ENCODE data around the gene TMEM170A.
"Not testable (repeated sequence)": the region's sequence is repeated elsewhere in the genome, so short reads cannot be mapped to it uniquely, and the experiment has no call there.

TMEM170A gene, protein sequence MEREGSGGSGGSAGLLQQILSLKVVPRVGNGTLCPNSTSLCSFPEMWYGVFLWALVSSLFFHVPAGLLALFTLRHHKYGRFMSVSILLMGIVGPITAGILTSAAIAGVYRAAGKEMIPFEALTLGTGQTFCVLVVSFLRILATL

DNA sequence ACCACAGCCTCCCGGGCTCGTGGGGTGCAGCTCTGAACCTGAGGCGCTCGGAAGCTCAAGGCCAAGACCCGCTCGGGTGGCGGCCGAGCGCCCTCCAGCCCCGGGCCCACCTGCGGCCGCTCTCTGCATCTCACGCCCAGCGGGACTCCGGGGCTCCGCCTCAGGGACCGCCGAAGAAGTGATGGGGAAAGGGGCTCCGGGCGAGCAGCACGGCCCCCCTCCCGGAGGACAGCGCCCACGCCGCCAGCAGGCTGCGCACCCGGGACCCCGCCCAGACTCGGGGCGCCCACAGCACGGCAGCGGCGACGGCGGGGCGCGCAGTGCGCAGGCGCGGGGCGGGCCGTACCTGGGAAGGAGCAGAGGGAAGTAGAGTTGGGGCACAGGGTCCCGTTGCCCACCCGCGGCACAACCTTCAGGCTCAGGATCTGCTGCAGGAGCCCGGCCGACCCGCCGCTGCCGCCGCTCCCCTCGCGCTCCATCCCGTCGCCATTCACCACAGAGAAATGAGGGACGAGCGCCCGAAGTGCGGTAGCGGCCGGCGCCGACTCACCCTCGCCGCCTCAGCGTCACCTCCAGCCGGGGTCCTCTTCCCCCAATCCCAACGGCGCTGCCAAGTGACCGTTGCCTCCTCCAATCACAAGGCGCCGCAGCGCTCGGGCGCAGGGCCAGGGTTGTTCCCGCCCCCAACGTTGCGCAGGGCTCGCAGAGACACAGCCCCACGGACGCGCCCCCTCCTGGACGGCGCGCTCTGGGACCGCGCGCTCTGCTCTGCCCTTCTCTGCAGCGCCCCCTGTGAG is at the start of gene TMEM170A:
TMEM170A (minus strand) TSS at position 568 of the 797 bp plus-strand sequence; CDS start at position 479, 89 bp downstream.
- peak; percentile 96 for DNase-seq (ENCODE audit: low read depth)

DNA sequence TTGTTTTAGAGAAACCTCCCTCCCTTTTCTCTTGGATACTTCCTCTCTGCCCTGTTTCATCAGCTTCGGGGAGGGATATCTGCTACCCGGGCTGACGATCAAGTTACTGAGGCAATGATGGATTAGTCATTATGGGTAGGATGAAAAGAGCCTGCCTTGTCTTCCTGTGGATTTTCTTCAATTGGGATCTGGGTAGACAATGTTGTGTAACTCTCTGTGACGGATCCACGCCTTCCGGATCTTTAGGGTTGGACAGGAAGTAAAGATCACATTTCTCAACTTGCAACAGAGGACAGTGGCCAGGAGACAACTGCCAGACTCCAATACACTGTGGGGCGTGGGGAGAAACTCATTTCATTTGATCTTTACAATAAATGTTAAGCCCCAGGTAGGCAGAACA is 42.1 kb upstream of the TMEM170A start:
- DNase-seq (ENCODE audit: low read depth), result no peak

DNA sequence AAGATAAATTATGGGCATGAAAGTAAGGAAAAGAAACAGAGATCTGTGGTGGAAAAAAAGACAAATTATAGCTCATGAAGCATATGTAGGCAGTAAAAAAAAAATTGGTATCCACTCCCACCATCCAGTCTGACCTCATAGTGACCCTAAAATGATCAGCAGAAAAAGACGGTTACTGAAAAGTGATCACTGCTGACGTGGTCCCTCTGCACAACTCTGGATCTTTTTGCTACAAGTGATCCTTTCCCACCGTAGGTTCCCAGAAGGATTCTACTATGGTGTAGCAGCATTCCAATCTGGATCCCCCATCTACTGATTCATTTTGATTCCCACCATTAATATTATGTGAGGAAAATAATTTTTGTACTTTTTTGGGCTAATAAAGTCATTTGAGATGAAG is 41.6 kb upstream of the TMEM170A start:
- no peak for DNase-seq (ENCODE audit: low read depth)

DNA sequence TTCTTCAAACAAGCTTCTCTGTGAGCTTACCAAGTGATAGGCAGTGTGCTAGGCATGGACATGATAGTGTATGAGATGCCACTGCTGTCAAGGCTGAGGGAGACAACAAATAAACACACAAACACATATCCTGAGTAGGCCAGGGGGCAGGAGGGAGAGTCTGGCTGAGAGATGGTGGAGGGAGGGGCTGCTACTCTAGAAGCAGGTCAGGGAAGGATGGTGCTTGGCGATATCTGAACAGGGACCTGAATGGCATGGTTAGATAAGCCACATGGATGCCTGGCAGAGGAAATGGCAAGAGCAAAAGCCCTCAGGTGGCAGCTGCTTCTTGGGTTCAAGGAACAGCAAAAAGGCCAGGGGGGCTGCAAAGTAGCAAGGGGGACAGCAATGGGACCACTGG is 39.3 kb upstream of the TMEM170A start:
- no peak for DNase-seq (ENCODE audit: low read depth)

DNA sequence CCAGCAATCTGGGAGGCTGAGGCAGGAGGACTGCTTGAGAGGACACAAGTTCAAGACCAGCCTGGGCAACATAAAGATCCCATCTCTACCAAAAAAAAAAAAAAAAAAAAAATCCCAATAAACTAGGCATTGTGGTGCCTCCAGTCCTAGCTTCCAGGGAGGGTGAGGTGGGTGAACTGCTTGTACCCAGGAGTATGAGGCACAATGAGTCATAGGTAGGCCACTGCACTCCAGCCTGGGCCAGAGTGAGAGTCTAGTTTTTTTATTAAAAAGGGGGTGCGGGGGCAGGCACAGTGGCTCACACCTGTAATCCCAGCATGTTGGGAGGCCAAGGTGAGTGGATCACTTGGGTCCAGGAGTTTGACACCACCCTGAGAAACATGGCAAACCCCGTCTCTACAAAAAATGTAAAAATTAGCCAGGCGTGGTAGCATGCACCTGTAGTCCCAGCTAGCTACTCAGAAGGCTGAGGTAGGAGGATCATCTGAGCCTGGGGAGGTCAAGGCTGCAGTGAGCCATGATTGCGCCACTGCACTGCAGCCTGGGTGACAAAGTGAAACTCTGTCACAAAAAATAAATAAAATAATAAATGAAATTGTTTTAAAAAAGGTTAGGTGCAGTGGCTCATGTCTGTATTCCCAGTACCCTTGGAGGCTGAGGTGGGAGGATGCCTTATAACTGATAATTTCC is 38.6 kb upstream of the TMEM170A start:
- no peak for DNase-seq (ENCODE audit: low read depth)

DNA sequence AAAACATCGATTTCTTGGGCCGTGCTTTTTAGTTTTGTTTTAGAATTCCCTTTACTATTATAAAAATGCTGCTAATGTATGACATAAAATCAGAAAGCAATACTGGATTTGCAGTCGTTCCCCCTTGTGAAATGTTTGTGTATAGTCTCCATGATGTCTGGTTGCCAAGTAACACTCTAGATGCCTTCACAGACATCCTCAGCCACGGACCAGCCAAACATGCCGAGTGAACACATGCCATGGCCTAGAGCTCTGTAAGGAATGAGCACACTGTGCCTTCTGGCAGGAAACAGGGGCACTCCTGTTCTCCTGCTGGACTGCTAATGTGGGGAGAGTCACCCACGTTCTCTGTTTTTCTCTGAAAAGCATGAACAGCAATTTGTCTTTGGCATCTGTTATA is 37.3 kb upstream of the TMEM170A start:
- not testable (repeated sequence) for DNase-seq (ENCODE audit: low read depth)

DNA sequence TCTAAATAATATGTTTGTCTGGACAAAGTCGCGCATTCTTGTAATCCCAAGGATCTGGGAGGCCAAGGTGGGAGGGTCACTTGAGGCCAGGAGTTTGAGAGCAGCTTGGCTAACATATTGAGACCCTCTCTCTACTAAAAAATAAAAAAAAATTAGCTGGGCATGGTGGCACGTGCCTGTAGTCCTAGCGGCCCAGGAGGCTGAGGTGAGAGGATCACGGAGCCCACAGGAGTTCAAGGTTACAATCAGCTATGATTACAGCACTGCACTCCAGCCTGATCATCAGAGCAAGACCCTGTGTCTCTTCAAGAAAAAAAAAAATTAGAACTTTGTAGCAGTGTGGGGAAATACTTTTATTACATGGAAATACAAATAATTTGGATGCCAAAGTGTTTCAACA is 36.9 kb upstream of the TMEM170A start:
- no peak for DNase-seq (ENCODE audit: low read depth)

DNA sequence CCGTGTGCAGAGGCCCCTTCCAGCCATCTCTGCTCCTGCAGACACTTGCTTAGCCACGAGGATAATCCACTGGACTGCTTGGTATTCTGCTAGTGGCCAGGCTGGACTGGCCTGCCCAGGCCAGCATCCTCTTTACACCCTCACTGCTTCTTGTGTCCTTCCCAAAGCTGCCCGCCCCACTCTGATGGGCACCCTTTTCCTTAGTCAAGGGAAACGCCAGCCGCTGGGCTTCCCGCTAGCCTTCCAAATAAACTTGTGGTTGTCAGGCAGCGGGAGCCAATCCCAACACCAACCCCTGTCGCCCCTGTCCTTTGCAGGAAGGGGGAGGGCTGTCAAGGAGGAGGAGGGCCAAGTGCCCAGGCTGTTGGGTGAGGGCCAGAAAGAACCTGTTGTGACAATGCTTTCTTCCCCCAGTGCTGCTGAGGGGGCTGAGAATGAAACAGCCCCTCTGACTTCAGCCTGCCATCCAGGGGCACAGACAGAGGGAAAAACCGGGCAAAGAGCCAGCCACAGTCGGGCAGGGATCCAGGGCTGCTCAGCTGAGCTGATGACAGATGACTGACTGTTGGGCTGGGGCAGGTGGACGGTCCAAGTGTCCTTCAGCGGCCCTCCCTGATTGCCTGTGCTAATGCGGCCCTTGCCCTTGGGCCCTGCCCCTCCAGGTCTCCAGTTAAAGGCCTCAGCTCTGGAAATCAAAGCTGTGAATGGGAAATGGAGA is 34.3 kb upstream of the TMEM170A start:
- not testable (repeated sequence) for DNase-seq (ENCODE audit: low read depth)

DNA sequence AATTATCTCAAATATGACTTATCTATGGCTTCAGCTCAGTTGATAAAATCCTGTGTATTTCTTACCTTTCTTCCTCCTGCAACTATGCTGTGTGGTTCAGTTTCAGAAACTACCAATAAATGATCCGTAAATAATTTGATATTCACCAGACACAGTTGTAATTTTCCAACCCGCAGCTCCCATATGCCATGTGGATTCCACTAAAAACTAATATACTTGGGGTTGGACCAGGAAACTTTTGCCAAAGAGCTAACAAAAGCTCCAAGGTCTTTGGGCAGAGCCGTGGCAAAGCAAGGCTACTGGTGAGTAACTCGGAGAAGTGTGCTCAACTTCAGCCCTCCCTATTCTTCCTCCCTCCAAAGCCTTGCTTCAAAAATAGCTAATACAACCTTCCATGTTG is 33.1 kb upstream of the TMEM170A start:
- DNase-seq (ENCODE audit: low read depth), result no peak

DNA sequence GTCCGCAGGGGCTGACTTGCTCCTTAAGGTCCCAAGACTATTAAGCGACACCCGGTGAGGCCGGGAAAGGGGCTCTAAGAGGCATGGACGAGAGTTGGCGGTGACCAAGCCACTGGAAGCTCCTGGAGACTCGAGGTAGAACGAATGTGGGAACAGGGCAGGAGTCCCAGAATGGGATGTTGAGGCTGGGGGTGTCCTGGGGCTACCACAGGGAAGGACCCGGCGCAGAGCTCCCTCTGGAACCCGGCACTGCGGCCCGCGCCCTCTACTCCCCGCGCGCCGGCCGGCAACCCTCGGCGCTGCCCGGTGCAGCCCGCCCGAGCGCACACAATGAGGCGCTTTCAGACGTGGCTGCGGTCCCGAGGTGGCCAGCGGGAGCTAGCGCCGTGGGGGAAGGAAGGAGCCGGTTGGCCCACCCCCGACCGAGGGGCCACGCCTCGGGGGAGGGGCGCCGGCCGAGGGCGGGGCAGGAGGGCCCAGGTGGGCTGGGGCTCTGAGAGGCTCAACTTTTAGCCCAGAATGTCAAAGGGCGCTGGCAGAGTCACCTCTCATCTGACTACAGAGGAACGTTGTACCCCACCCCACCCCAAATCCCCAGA is 30.7 kb upstream of the TMEM170A start, which contains the start of gene CHST6:
CHST6 (minus strand) TSS at position 366 of the 599 bp plus-strand sequence. CDS start 15,613 bp downstream, outside the sequence.
- no peak for DNase-seq (ENCODE audit: low read depth)

DNA sequence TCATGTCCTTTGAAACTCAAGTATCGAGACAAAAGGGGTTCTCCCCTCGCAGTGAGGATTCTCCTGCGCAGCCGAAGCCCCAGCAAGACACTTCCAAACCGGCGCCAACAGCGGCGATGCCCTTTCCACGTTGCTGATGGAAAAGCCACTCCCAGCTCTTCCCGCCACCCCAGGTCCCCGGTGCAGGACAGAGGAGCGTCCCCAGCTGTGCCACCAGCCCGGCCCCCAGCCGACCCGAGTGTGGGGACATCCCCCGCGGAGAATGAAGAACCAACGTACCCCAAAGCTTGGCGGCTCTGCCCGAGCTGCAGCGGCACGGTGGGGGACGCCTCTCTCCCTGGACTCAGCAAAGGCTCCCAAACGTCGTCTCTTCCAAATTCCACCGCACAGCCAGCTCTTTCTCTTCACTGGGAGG is 30.2 kb upstream of the TMEM170A start:
- DNase-seq (ENCODE audit: low read depth), result no peak

DNA sequence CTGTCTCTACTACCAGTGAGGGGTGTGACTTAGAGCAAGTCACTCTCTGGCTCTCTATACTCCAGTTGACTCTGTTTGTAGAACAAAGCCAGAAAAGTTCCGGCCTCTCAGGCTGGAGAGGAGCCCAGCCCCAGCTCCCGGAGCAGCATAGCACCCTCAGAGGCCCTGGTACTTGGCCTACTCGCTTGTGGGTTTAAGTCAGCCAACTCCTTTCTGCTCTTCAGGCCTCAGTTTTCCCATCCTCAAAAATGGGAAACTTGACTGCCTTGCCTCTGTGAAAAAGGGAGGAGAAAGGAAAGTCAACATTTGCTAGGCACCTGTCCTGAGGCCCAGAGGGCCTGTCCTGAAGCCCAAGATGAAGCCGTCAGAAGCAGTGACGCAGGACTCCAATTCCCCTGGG is 29.7 kb upstream of the TMEM170A start:
- no peak for DNase-seq (ENCODE audit: low read depth)

DNA sequence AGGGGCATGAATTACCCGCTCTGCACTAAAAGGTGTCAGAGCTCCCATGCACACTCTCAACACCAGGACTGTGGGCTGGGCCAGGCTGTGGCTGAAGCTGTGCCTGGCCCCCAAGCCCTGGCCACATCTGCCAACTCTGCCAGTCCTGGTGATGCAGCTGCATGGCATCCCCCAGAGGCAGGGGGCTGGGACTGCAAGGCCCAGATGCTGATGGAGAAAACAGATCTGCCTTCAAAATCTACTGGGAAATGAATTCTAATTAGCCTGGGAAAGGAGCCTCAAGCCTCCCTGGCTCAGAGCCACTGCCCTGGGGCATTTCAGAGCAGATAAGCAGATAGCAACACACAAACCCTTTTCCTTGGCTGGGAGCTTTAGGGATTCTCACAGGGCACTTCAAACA is 27.4 kb upstream of the TMEM170A start:
- DNase-seq (ENCODE audit: low read depth), result no peak

DNA sequence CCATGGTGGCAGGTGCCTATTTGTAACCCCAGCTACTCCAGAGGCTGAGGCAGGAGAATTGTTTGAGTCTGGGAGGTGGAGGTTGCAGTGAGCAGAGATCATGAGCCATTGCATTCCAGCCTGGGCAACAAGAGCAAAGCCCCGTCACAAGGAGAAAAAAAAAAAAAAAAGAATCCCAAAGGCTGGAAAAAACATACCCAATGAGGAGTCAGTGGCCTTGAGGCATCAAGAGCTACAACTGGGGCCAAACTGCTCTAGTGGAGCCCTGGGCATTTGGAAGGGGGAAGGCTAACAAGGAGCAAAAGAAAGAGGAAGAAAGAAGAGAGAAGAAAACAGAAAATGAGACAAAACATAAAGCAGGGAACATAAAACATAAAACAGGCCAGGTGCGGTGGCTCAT is 23.8 kb upstream of the TMEM170A start:
- no peak for DNase-seq (ENCODE audit: low read depth)

DNA sequence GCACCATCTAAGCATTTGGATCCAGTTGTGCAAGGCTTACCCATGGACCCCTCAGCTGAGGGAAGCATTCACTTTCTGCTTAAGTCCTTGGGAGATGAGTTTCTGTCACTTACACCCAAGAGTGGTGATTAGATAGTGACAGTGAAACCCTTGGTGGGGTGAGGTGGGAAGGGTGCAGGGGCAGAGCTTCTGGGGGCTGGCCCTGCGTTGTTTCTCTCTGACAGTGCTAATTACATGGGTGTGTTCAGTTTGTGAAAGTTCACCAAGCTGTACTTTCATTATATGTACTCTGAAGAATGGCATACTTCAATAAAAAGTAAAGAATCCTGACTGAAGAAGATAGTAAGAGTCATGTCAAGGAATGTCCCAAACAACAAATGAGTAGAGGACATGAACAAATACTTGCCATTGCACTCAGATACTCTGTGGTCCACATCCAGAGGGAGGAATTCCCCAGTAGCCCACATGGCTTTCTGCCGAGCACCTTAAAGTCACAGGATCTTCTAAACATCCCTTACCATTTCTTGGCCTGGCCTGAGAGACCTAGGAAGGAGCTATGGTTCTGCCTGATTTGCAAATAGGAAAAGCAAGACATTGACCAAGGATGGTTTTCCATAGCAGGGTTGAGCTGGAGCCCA is 22.3 kb upstream of the TMEM170A start:
- DNase-seq (ENCODE audit: low read depth), result no peak

DNA sequence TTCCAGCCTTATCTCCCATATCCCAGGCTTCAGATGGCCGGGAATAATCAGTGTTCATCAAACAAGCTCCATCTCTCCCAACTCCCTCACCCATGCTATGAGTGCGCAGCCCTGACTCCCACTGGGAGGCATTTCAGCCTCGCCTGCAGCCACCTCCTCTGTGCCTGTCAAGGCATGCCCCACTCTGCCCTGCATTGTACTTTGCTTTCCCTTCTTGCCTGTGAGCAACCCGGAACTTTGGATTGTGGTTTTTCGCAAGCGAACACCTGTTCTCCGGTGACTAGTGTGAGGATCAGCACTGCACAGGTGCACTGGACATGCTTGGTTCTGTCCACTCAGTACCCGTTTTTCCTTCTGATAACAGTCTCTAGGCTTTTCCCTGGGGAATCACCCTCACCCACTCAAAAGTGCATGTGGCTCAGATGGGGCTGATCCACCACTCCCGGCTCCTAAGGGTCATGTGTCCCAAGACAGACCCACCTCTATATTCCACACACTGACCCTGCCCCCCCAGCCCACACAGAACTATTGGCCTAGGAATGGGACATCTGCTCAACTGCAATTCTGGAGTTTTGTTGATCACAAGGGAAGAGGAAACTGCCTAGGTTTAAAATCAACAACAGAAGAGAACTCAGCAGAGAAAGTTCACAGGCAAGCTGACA is 21.7 kb upstream of the TMEM170A start:
- no peak for DNase-seq (ENCODE audit: low read depth)

DNA sequence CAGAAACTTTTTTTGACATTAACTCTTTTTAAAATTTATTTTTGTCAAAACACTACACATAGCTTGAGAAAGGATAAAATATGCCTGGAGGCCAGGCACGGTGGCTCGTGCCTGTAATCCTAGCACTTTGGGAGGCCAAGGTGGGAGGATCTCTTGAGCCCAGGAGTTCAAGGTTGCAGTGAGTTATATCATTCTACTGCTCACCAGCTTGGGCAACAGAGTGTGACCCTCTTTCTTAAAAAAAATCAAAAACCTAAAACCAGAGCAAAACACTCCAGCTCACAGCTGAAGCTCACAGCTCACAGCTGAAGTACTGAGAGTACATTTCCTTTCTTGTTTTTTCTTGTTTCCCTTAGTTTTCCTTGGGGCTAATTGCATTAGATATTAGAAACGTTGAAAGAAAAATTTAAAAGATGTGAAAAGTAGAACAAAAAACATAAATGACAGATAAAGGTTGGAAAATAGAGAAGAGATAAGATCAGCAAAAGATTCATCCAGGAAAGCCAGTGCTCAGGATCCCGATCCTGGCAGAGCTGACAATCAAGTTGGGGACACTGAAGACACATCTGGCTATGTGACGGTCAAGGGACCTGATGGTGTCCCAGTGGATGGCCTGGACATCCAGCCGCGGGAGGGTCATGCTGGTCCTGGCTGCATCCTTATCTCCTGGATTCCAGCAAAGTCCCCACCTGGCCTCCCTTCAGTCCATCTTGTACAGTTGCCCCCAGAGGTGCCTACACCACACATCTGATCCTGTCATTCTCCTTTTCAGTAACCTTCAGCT is 20.9 kb upstream of the TMEM170A start:
- DNase-seq (ENCODE audit: low read depth), result no peak

DNA sequence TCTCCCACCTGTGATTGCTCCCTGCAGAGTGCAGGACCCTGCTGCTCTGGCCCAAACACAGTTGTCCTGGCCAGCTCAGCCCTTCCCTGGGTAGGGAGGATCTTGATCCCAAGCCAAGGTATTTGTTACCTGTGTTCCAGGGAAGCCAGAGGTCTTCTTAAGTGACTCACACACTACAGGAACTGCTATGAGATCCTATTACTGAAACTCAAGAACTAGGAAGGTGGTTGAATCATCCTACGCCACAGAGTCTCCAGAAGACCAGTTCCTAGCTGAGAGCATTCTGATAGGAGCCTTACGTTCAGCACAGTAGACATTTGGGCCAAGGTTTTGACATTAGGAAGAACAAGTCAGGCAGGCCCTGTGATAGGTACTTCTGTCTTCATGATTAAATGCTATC is 18.7 kb upstream of the TMEM170A start:
- DNase-seq (ENCODE audit: low read depth), result no peak

DNA sequence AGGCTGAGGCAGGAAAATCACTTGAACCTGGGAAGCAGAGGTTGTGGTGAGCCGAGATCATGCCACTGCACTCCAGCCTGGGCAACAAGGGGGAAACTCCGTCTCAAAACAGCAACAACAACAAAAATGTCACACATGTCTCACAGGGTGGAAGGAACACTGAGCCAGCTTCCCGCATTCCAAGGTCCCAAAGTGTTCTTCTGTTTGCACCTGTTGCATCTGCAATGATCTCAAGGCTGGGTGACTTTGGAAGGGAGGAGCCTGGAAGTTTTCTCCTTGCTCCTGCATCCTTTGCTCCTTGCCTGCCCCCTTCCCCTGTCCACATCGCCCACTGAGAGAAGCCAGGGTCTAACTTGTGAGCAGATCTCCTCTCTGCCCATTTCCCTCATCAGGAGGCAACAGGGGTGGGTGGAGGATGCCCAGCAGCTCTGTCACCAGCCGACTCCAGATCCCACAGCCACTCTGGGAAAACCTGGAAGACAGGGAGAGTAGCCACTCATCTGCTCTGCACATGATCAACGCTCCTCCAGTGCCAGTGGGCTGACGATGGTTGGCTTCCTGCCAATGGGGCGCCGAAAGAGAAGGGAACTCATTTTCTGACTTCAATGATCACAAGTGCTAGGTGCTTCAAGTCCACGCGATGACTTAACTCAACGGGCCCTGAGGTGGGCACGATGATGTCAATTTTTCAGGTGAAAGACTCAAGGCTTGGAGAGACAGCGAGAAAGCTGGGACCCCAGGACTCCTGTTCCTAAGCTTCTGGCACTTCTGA is 18.1 kb upstream of the TMEM170A start:
- DNase-seq (ENCODE audit: low read depth), result no peak
